Activated CD4-positive, alpha-beta T cell treated with anti-CD3 and anti-CD28 coated beads, Interleukin-2, amount 50 U/mL, for 16 hours (primary cell): ENCODE data around the gene EDDM13.
A peak's percentile ranks its signal among the peaks of the same experiment; 100 is the strongest.
"Not testable (repeated sequence)": the region's sequence is repeated elsewhere in the genome, so short reads cannot be mapped to it uniquely, and the experiment has no call there.

Experiments
- DNase-seq: peaks from one replicate; pipeline ENCODE4 v3.0.0-alpha.2; 2020

The EDDM13 gene

DNA sequence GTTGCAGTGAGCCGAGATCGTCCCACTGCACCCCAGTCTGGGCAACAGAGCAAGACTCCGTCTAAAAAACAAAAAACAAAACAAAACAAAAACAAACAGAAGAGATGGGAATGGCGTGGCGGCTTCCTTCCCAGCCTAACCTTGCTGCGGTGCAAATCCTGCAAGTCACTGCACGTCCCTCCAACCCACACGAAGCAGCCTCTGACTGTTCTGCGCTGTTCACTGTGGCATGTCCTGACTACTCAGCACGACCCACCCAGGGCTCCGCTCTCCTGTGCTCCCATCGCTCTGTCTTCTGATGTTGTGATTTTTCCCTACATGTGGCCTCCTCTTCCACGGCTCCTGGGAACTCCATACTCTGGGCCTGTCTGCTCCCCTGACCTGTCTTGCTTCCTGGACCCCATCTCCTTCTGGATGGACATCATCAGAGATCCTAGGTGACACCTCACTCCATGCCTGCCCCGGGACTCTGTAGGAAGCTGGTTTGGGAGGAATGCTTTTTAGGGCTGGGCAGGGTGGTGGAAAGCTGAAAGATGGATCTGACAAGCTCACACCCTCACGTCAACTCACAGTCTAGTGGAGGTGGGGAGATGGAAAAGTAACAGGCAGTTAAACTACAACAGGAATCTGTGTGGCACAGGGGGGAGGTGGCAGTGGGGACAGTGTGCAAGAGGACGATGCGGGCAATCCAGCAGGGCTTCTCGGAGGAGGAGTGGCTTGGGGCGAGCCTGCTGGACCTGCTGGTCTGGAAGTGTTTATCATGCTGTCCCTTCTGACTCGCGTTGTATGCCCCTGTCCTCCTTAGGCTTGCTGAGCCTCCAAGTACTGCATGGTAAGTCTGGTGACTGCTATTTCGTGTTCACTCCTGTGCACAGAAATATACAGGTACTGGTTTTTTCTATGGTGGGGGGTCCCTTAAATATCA lies 23.2 kb downstream of the EDDM13 start:
- DNase-seq, result no peak

DNA sequence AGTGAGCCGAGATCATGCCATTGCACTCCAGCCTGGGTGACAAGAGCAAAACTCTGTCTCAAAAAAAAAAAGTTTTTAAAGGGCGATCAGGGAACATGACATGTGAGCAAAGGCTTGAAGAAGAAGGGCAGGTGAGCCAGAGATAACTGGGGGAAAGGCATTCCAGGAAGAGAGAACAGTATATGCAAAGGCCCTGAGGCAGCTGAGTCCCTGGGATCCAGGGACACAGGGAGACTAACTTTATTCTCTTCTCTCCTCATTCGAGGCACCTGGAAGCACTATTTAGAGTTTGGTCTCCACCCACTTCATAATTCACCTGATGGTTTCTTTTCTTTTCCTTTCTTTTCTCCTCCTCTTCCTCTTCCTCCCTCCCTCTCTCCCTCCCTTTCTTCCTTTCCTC lies 24.5 kb downstream of the EDDM13 start:
- DNase-seq, result no peak

DNA sequence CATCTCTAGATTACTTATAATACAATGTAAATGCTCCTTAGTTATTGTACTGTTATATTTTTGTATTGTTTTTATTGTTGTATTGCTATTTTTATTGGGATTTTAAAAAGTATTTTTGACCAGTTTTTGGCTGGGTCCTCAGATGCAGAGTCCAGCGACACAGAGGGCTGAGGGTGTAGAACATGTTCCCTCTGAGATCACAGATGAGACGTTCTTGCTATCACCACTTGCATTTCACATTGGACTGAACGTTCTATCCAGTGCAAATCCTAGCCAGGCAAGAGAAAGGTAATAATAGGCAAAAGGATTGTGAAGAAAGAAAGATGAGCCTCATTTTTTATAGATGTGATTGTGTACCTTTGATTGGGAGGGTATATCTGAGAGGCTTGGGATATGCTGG lies 27.1 kb downstream of the EDDM13 start:
- no peak for DNase-seq

DNA sequence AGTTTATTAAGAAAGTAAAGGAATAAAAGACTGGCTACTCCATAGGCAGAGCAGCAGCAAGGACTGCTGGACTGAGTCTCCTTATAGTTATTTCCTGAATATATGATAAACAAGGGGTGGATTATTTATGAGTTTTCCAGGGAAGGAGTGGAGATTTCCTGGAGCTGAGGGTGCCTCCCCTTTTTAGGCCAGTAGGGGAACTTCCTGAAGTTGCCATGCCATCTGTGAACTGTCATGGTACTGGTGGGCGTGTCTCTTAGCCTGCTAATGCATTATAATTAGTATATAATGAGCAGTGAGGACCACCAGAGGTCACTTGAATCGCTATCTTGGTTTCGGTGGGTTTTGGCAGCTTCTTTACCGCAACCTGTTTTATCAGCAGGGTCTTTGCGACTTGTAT lies 28.6 kb downstream of the EDDM13 start:
- no peak for DNase-seq

DNA sequence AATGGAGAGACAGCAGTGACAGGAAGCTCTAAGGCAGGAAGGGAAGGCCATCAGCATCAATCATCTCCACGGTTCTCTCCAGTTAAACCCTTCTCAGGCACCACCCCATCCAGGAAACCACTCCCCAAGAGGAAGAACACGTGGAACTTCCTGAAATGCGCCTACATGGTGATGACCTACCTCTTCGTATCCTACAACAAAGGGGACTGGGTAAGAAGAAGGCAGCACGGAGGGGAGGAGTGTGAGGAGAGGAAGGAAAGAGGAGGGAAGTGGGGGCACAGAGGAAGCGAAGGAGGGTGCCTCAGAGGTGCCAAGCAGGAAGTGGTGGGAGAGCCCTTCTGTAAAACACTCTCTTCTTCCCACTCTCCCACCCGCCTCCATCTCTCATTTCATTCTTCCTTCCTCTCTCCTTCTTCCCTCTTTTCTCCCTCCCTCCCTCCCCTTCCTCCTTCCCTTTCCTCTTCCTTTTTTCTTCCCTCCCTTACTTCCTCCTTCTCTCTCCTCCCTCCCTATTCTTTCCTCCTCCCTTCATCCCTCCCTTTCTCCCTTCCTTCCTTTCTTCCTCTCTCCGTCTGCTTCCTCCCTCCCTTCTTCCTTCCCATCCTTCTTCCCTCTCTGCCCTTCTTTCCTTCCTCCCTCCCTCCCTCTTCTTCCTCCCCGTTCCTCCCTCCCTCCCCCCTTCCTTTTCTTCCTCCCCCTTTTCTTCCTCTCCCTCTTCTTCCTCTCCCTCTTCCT lies 29.5 kb downstream of the EDDM13 start:
- DNase-seq, result no peak

DNA sequence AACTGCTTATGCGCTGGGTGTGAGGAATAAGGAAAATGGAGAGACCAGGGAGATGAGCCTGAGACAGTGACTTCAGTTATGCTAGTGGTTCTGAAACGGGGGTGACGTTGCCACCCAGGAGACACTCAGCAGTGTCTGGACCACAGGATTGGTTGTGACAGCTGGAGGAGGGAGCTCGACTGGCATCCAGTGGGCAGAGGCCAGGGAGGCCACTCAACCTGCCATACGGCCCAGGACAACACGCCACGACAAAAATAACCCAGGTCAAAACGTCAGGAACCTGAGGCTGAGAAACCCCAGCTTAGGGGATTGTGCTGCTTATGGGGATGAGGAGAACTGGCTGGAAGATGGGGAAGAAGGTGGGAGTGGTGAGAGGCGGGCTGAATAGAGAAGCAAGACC lies 31.7 kb downstream of the EDDM13 start:
- no peak for DNase-seq

GRCh38 chr19:56306016-56306415 lies 33.5 kb downstream of the EDDM13 start:
- DNase-seq, result no peak

DNA sequence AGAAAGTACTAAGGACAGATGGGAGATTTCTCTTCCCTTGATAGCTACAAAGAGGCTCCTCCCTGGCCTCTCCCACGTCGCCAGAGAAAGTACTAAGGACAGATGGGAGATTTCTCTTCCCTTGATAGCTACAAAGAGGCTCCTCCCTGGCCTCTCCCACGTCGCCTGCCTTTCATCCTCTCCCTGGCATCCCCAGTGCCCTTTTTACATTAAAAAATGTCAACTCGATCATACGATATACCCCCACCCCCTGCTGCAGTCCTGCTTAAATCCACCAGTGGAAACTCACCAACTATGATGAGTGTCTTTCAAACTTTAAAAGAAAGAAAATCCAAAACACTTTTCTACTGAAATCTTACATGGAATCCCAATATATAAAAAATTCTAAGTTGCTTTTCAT lies 34.5 kb downstream of the EDDM13 start:
- not testable (repeated sequence) for DNase-seq

DNA sequence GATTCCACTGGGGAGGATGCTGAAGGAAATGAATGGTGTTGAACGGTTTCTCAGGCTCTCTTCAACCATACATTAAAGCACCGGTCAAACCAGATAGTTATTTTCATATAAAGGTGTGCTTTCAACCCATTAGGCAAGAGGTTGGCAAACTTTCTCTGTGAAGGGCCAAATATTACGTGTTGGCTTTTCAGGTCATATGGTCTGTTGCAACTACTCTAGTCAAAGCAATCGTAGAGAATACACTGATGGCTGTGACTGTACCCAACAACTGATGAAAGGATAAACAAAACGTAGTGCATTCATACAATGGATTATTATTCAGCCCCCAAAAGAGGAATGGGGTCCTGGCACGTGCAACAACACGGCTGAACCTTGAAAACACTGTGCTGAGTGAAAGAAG lies 36.2 kb downstream of the EDDM13 start:
- no peak for DNase-seq

- DNase-seq, result peak; percentile 41
Measured at GRCh38 chr19:56309511-56310185, 37.1 kb downstream of the EDDM13 start.

DNA sequence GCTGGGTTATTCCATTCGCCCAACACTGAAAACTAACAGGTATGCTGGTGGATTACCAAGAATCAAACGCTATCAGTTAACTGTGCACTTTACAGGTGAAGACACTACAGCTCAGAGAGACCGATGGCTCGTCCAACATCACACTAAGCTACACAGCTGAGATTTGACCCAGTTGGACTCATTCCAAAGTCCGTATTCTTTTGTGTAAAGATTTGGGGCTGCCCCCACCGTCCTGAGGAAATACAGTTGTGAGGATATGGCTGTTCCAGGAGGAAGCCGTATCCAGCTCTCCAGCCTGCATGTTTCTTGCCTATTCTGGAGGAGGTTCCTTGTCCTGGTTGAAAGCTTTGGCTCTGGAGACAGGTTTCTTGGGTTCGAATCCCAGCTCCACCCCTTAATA lies 37.9 kb downstream of the EDDM13 start:
- no peak for DNase-seq

DNA sequence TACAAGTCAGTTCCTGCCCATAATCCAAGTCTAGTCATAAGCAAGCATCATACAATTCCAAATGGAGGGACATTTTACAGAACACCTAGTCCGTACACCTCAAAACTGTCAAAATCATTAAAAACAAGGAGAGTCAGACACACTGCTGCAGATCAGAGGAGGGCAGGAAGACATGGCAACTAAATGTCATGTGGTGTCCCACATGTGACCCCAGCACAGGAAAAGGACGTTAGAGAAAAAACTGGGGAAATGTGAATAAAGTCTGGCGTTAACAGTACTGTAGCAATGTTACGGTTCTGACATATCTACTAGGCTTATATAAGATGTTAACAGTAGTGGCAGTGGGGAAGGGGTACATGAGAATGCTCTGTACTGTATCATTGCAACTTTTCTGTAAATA lies 39.8 kb downstream of the EDDM13 start:
- no peak for DNase-seq

GRCh38 chr19:56312787-56313657 lies 40.5 kb downstream of the EDDM13 start:
- DNase-seq, result peak; percentile 34

DNA sequence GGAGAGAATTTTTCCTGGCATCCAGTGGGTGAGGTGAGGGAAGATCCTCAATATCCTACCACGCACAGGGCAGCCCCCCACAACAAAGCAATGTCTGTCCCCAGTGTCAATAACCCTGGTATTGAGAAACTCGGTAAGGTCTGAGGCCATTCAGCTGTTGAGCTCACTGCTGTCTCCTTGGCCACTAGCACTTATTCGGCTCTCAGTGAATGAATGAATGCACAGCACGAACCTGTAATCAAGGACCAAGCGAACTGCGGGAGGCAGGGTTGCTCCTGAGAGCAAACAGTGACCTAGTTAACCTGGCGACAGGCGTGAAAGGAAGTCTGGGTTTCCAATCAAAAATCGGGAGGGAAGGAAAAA lies 41.5 kb downstream of the EDDM13 start:
- no peak for DNase-seq

DNA sequence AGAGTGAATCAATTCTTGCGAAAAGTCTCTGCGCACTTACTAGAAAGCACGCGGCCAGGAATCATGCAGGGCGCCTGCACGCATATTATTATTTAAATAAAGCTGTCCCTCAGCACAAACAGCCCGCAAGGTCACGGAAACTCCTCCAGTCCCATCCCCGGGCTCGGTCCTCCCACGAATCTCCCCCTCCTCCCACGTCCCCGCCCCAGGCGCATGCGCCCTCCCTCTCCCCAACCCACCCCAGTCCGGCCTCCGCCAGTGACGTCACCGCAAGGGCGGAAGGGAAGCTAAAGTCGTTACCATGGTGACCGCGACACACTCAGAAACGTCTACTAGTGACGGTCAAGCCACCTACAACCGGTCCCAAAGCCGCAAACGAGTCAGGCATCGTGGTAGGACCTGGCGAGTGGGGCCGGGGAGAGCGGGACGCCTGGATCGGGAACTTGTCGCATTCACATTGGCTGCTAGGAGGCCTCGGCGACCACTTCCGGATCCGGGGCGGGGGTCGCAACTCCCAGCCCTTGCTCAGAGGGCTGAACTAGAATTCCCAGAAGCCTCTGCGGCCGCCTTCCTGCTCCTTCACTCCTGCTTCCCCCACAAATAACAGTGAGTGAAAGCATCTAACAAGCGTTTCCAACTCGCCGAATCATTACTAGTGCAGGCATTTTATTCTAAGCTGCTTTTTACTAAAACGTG lies 42.0 kb downstream of the EDDM13 start, which contains the start of gene ZSCAN5A:
Gene ZSCAN5A, minus strand, starts transcription at position 459 of the 696 bp plus-strand sequence. CDS start 89,793 bp downstream, outside the sequence.
- DNase-seq, result peak; percentile 97

DNA sequence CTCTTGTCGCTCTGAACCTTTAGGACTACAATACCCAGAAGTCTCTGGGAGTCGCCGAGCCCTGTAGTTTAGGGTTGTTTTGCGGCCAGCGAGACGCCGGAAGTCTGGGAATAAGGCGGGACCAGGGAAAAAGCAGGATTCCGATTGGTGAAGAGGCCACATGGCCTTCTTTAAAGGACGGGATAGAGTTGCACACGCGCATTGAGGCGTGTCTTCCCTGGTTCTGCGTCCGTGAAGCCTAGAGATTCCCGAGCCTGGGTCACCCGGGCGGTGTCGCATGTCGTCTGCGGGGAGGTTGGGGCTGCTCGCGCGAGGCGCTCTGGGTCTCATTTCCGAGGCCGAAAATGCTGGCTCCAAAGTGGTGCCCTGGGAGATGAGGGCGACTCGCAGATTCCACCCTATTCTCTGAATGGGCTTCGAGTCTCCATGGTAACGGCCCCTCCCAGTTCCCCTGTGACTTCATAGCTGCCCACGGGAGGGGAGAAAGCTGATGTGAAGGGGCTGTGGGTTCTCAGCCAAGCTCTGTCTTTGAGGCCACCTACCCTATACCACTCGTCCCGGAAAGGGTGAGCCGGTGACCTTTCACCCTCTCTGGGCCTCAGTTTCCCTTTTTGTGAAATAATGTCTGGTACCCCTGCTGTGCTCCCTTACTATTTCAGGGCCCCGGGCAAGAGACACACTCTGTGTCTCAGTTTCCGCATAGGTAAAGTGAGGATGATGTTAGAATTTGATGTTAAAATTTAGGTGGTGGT lies 42.7 kb downstream of the EDDM13 start:
- DNase-seq, result peak; percentile 96

DNA sequence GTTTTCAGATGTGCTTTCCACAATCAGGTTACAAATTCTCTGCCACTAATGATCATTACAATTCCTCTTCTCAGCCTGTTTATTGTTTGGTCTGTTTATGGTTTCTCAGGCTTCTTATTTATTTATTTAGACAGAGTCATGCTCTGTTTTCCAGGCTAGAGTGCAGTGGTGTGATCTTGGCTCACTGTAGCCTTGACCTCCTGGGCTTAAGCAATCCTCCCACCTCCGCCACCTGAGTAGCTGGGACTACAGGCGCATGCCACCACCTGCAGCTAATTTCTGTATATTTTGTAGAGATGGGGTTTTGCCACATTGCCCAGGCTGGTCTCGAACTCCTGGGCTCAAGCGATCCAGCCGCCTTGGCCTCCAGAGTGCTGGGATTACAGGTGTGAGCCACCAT lies 44.2 kb downstream of the EDDM13 start:
- no peak for DNase-seq

DNA sequence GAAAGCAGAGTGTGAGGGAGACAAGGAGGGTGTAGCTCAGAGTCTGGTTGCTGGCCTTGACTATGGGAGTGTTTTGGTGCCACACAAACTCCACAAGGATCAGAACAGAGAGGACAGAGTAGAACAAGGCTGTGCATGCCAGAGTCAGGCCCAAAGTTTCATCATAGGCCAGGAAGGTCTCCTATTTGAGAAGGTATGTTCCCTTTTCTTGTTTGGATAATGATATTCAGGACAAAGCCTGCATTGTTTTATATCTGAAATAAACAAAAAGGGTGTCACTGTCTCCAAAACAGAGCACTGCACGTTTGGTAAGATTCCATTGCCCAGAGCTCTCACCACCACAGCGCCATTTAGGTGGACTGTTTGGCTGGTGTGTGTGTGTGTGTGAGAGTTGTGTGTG lies 45.2 kb downstream of the EDDM13 start:
- DNase-seq, result no peak

- no peak for DNase-seq
Measured at GRCh38 chr19:56319991-56320390, 47.4 kb downstream of the EDDM13 start.

DNA sequence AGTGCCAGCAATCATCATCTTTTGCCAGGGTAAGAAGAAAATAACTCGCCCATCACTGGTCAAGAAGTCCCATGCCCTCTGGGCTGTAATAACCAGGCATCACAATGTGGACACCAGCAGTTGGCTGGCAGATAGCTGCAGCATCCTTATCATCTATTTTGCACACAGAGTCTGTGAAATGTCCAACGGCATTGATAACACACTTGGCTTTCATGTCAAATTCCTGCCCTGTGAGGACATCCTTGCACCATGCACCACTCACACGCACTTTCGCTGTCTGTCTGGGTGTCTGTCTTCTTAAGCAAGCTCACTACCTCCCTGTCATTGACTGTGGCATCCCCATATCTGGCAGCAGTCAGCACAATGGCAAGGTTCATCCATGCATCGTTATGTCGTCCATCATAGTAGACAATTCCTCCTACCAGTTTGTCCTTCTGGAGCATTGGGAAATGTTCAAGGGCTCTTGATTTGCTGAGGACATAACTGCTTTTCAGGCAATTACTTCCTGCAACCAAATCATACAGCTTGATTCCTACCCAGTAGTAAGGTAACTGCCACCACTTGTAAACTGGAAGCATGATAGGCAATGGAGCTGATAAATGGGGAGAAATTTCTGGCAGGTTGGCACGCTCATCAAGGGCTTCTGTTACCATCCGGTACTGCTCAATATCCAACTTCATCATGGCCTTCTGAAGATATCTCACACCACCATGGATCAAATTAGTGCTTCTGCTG lies 48.9 kb downstream of the EDDM13 start:
- no peak for DNase-seq
